GM19455 (cell line): ENCODE measurements around the gene VEZF1.

Experiments used
- ATAC-seq: cut with Tn5 transposase; IDR thresholded peaks from one replicate; pipeline ENCODE4 v1.9.1; 2021; ENCODE audit not compliant: unreplicated experiment

The VEZF1 gene

DNA sequence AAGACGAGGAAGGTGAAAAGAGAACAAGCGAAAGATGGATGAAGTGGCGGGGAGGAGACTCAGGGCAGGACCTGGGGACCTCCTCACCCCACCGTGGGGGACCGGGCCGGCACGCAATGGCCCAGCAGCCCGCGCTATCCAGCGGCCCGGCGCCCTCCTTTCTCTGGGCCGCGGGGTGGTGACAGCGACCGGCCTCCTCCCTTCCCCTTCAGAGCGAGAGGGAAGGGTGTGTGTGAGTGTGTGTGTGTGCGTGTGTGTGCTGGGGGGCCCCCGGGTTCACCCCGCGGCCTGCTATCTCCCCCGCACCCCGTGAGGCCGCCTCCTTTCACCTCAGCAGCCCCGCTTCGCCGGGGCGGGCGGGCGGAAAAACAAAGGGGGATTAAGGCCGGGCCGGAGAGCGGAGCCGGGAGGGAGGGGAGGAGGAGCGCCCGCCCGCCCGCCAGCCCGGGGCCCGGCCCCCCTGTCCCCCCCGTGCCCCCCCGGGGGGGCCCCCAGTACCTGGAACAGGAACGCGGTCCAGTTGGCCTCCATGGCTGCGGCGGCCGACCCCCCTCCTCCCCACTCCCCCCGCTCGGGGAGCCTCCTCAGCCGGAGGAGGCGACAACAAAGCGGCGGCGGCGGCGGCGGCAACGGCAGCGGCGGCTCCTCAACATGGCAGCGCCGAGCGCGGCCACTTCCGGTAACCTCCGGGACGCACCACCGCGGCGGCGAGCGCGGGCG is at the start of gene VEZF1:
Gene VEZF1 (minus strand): TSS at position 674 of the 720 bp plus-strand sequence. CDS start 143 bp downstream, at position 531.
- ATAC-seq, result peak; percentile 77

DNA sequence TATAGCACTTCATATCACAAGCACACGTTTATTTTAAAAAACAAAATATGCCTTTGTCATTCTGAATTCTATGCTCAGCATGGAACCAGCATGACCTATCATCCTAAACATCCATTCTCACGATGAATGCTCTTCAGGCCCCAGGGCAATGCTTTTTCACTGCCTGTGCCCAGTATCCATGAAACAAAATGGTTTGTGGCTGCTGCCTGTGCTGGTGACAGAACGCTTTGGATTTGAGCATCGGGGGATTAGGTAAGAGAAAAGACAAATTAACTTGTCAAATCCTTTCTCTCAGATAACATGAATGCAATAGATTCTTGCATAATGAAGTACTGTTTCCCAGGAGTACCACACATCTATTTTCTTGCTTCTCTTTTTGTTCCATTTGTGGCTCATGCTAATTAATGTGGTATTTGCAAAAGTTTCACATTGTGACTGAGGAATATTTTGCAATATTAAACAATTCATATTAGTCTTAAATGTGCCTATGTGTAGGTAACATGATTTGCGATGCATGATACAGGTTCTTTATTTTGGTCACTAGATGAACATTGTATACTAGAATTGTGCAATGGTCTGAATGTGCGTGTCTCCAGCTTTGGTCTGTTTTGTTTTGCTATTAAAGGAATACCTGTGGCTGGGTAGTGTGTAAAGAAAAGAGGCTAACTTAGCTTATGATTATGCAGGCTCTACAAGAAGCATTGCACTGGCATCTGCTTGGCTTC is 44.8 kb upstream of the VEZF1 start:
- no peak for ATAC-seq

DNA sequence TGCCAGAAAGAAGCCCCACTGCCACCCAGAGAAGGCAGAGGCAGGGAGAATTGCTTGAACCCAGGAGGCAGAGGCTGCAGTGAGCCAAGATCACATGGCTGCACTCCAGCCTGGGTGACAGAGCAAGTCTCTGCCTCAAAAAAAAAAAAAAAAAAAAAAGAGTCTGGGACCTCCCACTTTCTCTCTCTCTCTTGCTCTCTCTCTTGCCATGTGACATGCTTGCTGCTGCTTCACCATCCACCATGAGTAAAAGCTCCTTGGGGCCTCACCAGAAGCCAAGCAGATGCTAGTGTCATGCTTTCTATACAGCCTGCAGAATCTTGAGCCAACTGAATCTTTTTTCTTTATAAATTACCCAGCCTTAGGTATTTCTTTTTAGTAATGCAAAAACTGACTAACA is 40.5 kb upstream of the VEZF1 start:
- ATAC-seq, result no peak

DNA sequence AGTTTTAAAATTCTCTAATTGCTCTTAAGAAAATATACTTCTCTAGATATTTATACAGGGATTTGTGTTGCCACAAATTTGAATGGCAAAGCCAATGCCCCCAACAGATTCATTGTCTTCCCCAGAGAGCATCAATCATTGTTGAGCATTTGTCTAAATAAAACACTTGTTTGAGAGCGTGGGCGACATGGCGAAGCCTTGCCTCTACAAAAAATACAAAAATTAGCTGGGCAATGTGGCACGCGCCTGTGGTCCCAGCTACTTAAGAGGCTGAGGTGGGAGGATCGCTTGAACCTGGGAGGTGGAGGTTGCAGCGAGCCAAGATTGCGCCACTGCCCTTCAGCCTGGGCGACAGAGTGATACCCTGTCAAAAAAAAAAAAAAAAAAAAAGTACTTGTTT is 32.3 kb upstream of the VEZF1 start:
- no peak for ATAC-seq

GRCh38 chr17:58019521-58019920 is 31.5 kb upstream of the VEZF1 start:
- ATAC-seq, result no peak

DNA sequence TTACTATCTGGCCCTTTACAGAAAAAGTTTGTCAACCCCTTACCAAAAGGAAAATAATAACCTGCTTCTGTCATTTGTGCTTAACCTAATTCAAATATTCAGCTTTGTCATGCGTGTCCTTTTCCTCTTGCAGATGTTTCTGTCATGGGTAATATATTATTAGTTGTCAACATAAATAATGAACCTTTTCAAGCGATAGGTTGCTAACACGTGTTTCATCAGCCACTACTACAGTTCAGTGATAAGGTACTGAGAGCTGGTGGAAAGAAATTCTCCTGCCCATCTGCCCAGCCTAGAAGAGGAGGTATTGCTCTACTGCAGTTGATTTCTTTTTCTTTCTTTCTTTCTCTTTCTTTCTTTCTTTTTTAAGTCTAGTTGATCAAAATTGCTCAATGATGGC is 31.0 kb upstream of the VEZF1 start:
- ATAC-seq, result no peak

- no peak for ATAC-seq
These were observed 22.2 kb upstream of the VEZF1 start for GRCh38 chr17:58010067-58010799.

DNA sequence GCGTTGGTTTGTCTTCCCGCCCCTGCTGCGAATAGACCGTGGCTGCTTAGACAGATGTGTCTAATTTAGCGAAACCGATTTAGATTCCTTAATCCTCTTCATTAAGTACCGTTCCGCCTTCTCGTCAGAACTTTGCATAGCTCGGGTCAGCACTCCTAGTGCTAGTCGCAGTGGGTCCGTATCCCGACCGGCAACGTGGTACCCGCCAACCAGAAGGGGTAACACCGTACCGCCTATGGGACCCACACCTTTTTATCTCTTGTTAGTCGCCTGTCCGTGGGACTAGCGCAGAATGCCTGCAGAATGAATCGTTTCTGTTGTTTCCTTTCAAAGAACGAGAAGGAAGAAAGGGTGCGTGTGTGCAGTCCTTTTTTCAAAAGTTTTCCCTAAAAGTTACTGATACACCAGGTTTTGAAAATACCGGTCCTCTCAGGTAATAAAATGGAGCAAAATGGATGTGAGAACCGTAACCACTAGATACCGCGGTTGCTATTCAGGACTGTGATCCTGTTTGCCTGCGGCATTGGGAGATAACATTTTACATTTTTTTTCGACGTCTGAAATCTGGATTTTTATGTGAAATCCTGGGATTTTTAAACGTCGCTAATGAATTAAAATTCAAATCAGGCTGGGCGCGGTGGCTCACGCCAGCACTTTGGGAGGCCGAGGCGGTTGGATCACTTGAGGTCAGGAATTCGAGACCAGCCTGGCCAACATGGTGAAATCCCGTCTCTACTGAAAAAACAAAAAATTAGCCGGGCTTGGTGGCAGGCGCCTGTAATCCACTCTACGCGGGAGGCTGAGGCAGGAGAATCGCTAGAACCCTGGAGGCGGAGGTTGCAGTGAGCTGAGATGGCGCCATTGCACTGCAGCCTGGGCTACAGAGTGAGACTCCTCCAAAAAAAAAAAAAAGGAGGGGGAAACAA is 20.0 kb upstream of the VEZF1 start:
- ATAC-seq, result peak; percentile 31

- ATAC-seq, result peak; percentile 89
These were observed 19.1 kb upstream of the VEZF1 start, which contains the start of gene SRSF1 for GRCh38 chr17:58006924-58007780. Gene SRSF1 (minus strand): TSS chr17:58007246. CDS start chr17:58007137, 109 bp downstream.

DNA sequence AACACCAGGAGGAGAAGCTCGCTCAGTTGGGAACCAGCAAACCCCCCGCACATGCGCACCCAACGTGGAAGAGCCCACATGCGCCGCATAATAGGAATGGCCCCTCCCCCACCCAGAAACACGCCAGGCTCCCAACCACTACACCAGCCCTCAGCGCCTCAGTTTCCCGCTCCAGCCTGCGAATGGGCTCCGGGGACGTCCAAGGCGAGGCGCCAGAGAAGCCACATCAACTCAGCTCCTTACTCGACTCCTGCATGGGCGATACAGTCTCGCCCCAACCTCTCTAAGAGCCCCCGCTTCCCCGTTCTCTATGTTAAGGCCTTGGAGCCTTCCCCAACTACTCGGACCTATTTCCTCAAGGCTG is 18.5 kb upstream of the VEZF1 start:
- ATAC-seq, result no peak

DNA sequence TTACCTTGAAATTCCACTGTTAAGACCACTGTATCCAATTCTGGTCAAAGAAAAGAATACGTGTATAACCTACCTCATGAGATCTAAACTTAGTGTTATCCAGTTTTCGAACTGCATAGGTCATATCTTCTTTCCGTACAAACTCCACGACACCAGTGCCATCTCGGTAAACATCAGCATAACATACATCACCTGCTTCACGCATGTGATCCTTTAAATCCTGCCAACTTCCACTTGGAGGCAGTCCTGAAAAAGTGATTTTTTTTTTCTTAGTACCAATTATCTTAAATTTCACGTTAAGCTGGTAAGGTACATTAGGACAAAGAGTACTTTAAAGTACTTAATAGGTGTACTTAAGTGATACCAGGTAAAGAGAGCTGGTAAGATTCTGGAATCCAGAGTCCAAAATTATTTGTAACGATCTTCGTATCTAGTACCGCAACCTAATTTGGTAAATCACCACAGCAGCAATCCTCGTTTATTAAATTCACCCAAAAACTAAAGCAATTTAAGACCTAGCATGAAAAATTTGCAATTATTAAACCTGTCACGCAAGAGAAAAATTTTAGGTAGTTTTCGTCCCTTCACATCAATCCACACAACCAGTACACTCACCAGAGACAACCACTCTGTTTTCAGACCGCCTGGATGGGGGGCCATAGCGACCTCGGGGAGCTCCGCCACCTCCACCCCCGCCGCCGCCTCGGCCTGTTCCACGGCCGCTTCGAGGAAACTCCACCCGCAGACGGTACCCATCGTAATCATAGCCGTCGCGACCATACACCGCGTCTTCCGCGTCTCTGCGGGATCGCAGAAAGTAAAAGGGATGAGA is 17.9 kb upstream of the VEZF1 start:
- ATAC-seq, result no peak

- no peak for ATAC-seq
These were observed 17.1 kb upstream of the VEZF1 start for GRCh38 chr17:58005031-58005727.

GRCh38 chr17:58004060-58004459 is 16.0 kb upstream of the VEZF1 start:
- ATAC-seq, result no peak

- no peak for ATAC-seq
These were observed 14.9 kb upstream of the VEZF1 start for GRCh38 chr17:58002973-58003372.

DNA sequence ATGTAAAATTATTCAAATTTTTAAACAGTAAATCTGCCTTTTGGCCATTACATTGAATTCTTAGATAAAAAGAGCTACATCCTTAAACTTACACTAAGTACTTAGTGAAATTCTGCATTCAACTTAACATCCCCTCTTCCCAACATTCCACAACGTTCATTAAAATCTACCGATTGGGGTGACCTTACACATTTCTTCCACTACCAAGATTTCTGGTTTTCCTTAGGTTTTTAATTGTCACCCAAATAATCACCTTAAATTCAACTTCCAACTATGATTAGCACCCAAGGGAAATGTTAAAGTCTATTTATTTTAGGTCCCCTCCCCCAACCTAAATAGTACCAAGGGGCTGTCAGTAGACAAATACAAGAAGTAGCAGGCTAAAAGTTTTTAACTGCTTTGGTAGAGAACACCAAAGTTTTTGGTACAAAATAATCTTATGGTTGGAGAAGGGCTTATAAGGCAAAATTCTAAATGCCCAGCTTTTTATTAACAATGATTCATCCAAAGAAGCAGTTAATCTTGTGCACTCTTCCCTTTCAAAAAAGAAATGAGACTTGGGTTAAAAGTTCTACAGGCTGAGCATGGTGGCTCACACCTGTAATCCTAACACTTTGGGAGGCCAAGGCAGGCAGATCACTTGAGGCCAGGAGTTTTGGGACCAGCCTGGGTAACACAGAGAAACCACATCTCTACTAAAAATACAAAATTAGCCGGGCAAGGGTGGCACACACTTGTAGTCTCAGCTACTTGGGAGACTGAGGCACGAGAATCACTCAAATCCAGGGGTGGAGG is 14.3 kb upstream of the VEZF1 start:
- ATAC-seq, result no peak

GRCh38 chr17:58001461-58002124 is 13.5 kb upstream of the VEZF1 start:
- no peak for ATAC-seq

DNA sequence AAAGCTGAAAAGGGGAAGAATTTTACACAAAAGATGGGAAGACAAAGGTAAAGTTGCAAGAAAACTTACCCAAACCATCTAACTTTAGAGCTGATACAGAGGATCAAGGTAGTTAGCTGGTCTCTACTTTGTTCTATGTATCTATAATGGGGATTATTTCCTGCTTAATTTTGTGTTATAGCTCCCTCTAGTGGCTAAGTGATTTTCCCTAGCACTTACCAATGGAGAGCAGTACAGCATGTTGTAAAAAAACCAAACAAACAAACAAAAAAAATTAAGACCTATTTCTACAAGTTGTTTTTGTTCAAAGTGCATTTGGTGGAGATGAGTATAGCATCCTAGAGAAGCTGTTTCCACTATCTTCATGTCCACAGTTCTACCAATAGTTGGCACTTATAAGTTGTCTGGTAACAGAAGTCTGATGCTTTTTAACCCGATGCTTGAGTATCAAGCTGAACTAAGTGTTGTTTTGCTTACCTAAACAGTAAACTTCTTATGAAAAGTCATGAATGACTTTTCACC is 11.5 kb upstream of the VEZF1 start:
- ATAC-seq, result no peak
